GM23338 (cell line): ENCODE data around the gene LARGE1. TPM values are rescaled to one million over a fixed set of nuclear protein-coding genes. Genes with fewer than 3 reads are reported as not detected.
"Not testable (repeated sequence)": the region's sequence is repeated elsewhere in the genome, so short reads cannot be mapped to it uniquely, and the experiment has no call there.

ENCODE experiments used
- ATAC-seq: fragments of 200-7000 bp; cut with Tn5 transposase; 3 replicates; pipeline ENCODE4 v1.9.1; 2020
- DNase-seq: peaks from one replicate; pipeline ENCODE4 v3.0.0-alpha.2; 2015; ENCODE audit warnings: low spot score
- H2AFZ ChIP-seq: fragments of 200-600 bp; sonication (generic); 2 replicates; pipeline ENCODE4 v1.8.0; 2016; ENCODE audit warnings: antibody characterized with exemption, mild to moderate bottlenecking, moderate library complexity
- H3F3A ChIP-seq: fragments of 200-600 bp; sonication (generic); replicated peaks from 2 replicates; pipeline ENCODE4 v1.8.0; 2017; ENCODE audit warnings: antibody characterized with exemption, mixed run types, low read depth
- H3K27ac ChIP-seq: fragments of 200-600 bp; sonication (generic); 2 replicates; pipeline ENCODE4 v1.6.1; 2016; ENCODE audit warnings: low read depth
- H3K27me3 ChIP-seq: fragments of 200-600 bp; sonication (generic); 2 replicates; pipeline ENCODE4 v1.8.0; 2016; ENCODE audit warnings: mild to moderate bottlenecking, mixed run types, moderate library complexity; ENCODE audit not compliant: insufficient read depth
- H3K36me3 ChIP-seq: fragments of 200-600 bp; sonication (generic); 2 replicates; pipeline ENCODE4 v1.8.0; 2016; ENCODE audit warnings: mild to moderate bottlenecking; ENCODE audit not compliant: insufficient read depth
- H3K4me1 ChIP-seq: fragments of 200-600 bp; sonication (generic); 2 replicates; pipeline ENCODE4 v1.8.0; 2016; ENCODE audit warnings: mild to moderate bottlenecking, moderate library complexity; ENCODE audit not compliant: insufficient read depth
- H3K4me2 ChIP-seq: fragments of 200-600 bp; sonication (generic); 2 replicates; pipeline ENCODE4 v1.7.1; 2017; ENCODE audit warnings: mixed run types
- H3K4me3 ChIP-seq: fragments of 200-600 bp; sonication (generic); 2 replicates; pipeline ENCODE4 v1.6.1; 2016; ENCODE audit warnings: mixed run types
- H3K79me2 ChIP-seq: fragments of 200-600 bp; sonication (generic); replicated peaks from 2 replicates; pipeline ENCODE4 v1.8.0; 2017; ENCODE audit warnings: mild to moderate bottlenecking; ENCODE audit not compliant: insufficient read depth
- H3K9me2 ChIP-seq: fragments of 200-600 bp; sonication (generic); 2 replicates; pipeline ENCODE4 v1.8.0; 2017; ENCODE audit not compliant: insufficient read depth
- H4K20me1 ChIP-seq: fragments of 200-600 bp; sonication (generic); replicated peaks from 2 replicates; pipeline ENCODE4 v1.8.0; 2017; ENCODE audit warnings: mild to moderate bottlenecking; ENCODE audit not compliant: insufficient read depth
- H3K27ac Mint-ChIP-seq: 2 replicates; pipeline ENCODE4 v1.8.0; 2020; ENCODE audit warnings: inconsistent platforms, mild to moderate bottlenecking, moderate library complexity, mixed read lengths
- H3K27me3 Mint-ChIP-seq: 3 replicates; pipeline ENCODE4 v1.8.0; 2022; ENCODE audit warnings: low read depth, mild to moderate bottlenecking, moderate library complexity, mixed read lengths, inconsistent platforms; ENCODE audit not compliant: insufficient read depth, poor library complexity
- H3K36me3 Mint-ChIP-seq: 3 replicates; pipeline ENCODE4 v1.8.0; 2021; ENCODE audit warnings: low read depth, mild to moderate bottlenecking, inconsistent platforms, moderate library complexity, mixed read lengths
- H3K4me1 Mint-ChIP-seq: 3 replicates; pipeline ENCODE4 v1.8.0; 2020; ENCODE audit warnings: mild to moderate bottlenecking, inconsistent platforms, mixed read lengths
- H3K4me3 Mint-ChIP-seq: 3 replicates; pipeline ENCODE4 v1.8.0; 2021; ENCODE audit warnings: moderate library complexity, mild to moderate bottlenecking, inconsistent platforms, mixed read lengths
- H3K9me3 Mint-ChIP-seq: 3 replicates; pipeline ENCODE4 v1.8.0; 2020; ENCODE audit warnings: moderate library complexity, mild to moderate bottlenecking, inconsistent platforms, mixed read lengths
- CREB1 ChIP-seq: fragments of 250-450 bp; sonication (Bioruptor Pico); IDR thresholded peaks from 2 replicates; pipeline ENCODE4 v1.5.0; 2020; ENCODE audit warnings: low read depth, mild to moderate bottlenecking, moderate library complexity
- EZH2 ChIP-seq: fragments of 200-600 bp; sonication (generic); IDR thresholded peaks from one replicate; pipeline ENCODE4 v1.8.0; 2017; ENCODE audit warnings: antibody characterized with exemption, mild to moderate bottlenecking, low read depth; ENCODE audit not compliant: unreplicated experiment
- JUNB ChIP-seq: IDR thresholded peaks from one replicate; pipeline ENCODE4 v1.6.1; 2016; ENCODE audit warnings: antibody characterized with exemption; ENCODE audit not compliant: unreplicated experiment
- NANOG ChIP-seq: IDR thresholded peaks from 2 replicates; pipeline ENCODE4 v1.6.1; 2016; ENCODE audit warnings: antibody characterized with exemption, borderline replicate concordance
- POLR2AphosphoS5 ChIP-seq: IDR thresholded peaks from 2 replicates; pipeline ENCODE4 v1.6.1; 2016; ENCODE audit warnings: antibody characterized with exemption, low read depth
- STAT1 ChIP-seq: IDR thresholded peaks from one replicate; pipeline ENCODE4 v1.6.1; 2016; ENCODE audit warnings: antibody characterized with exemption; ENCODE audit not compliant: unreplicated experiment
- ZNF114 ChIP-seq: fragments of 250-450 bp; sonication (Bioruptor Pico); IDR thresholded peaks from 2 replicates; pipeline ENCODE4 v1.5.0; 2020; ENCODE audit warnings: mild to moderate bottlenecking, moderate library complexity
- ZNF331 ChIP-seq: fragments of 250-450 bp; sonication (Bioruptor Pico); IDR thresholded peaks from 2 replicates; pipeline ENCODE4 v1.5.0; 2020; ENCODE audit warnings: low read depth, mild to moderate bottlenecking, moderate library complexity
- polyA plus RNA-seq: library from polyadenylated mRNA; unstranded; fragments of >200 nt; fragmentation: Nextera tagmentation; extraction: Ambion mirVana; gene quantifications from 2 replicates; pipeline ENCODE4 v1.2.1, GENCODE V29; 2016
- total RNA-seq: library from RNA; depleted of rRNA; stranded (reverse); fragments of >200 nt; shearing (Covaris generic); gene quantifications from 2 replicates; pipeline ENCODE4 v1.2.3, GENCODE V29; 2014
- TF ChIP-seq, protein P1 (sequence below): fragments of 250-450 bp; sonication (Bioruptor Pico); IDR thresholded peaks from 2 replicates; pipeline ENCODE4 v1.5.0; 2020; ENCODE audit warnings: mild to moderate bottlenecking, moderate library complexity
- TF ChIP-seq, protein P2 (sequence below): IDR thresholded peaks from one replicate; pipeline ENCODE4 v1.6.1; 2018; ENCODE audit warnings: antibody characterized with exemption; ENCODE audit not compliant: unreplicated experiment
- TF ChIP-seq, protein P3 (sequence below): IDR thresholded peaks from 2 replicates; pipeline ENCODE4 v1.6.1; 2016; ENCODE audit warnings: antibody characterized with exemption

LARGE1 gene
- total and polyA plus RNA-seq, 2 experiments from 2014 or later, result 12.8 to 75.6 TPM

DNA sequence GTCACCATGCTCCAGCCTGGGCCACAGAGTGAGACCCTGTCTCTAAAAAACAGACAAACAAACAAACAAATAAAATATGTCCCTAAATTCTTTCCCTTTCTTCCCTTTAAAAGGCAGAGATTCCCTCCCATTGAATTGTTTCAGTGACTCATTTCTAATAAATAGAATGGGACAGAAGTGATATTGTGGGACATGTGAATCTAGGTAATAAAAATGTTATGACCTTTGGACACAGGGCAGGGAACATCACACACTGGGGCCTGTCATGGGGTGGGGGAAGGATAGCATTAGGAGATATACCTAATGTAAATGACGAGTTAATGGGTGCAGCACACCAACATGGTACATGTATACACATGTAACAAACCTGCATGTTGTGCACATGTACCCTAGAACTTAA is 459.0 kb downstream of the LARGE1 start:
- not testable (repeated sequence) for H3K9me2 ChIP-seq, H3K4me3 Mint-ChIP-seq

DNA sequence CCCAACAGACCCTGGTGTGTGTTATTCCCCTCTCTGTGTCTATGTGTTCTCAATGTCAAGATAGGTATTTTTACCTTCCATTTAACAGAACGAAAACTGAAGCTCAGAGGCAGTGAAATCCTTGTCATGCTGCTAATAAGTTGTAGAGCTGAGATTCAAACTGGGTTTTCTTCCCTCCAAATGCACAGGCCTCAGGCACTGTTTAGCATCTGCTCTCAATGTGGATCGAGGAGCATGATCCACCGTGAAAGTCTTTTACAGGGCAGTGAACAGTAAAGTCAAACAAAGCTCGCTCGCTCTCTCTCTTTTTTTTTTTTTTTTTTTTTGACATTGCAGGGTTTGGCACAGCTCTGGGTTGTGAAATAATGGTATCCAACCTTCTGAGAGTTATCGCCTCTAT is 461.1 kb downstream of the LARGE1 start:
- peaks cover 3% of the 10 kb centered on the region; the same call in 1 of the 2 replicates for H3K79me2 ChIP-seq
- H4K20me1 ChIP-seq, result peaks cover 22% of the 10 kb centered on the region
- H3K9me3 Mint-ChIP-seq, result peaks cover 10% of the 10 kb centered on the region; the same call in 2 of the 3 replicates
- H2AFZ ChIP-seq, result no peak overlapping the region
- H3K4me2 ChIP-seq, result no peak overlapping the region
- no peak overlapping the region for H3K27ac ChIP-seq
- DNase-seq, result no peak
- no peaks in the 10 kb centered on the region for H3K9me2 ChIP-seq
- H3K4me3 Mint-ChIP-seq, result no peak overlapping the region
- peaks cover 10% of the 10 kb centered on the region for H3K36me3 Mint-ChIP-seq
- no peaks in the 10 kb centered on the region; the same call in 1 of the 2 replicates for H3K36me3 ChIP-seq
- ATAC-seq, result no peak
- no peak overlapping the region for H3K27ac Mint-ChIP-seq
- no peaks in the 10 kb centered on the region for H3K4me1 Mint-ChIP-seq
- H3K27me3 ChIP-seq, result no peaks in the 10 kb centered on the region
- no peak overlapping the region for H3K4me3 ChIP-seq
- H3F3A ChIP-seq, result no peaks in the 10 kb centered on the region
- no peaks in the 10 kb centered on the region for H3K4me1 ChIP-seq
- H3K27me3 Mint-ChIP-seq, result no peaks in the 10 kb centered on the region
- TF ChIP-seq STAT1 (no peak), NANOG (no peak), ZNF114 (CRISPR knock-in tag) (no peak), POLR2AphosphoS5 (no peak), EZH2 (no peak), ZNF331 (no peak), JUNB (no peak), CREB1 (no peak)
- TF ChIP-seq, protein P1, sequence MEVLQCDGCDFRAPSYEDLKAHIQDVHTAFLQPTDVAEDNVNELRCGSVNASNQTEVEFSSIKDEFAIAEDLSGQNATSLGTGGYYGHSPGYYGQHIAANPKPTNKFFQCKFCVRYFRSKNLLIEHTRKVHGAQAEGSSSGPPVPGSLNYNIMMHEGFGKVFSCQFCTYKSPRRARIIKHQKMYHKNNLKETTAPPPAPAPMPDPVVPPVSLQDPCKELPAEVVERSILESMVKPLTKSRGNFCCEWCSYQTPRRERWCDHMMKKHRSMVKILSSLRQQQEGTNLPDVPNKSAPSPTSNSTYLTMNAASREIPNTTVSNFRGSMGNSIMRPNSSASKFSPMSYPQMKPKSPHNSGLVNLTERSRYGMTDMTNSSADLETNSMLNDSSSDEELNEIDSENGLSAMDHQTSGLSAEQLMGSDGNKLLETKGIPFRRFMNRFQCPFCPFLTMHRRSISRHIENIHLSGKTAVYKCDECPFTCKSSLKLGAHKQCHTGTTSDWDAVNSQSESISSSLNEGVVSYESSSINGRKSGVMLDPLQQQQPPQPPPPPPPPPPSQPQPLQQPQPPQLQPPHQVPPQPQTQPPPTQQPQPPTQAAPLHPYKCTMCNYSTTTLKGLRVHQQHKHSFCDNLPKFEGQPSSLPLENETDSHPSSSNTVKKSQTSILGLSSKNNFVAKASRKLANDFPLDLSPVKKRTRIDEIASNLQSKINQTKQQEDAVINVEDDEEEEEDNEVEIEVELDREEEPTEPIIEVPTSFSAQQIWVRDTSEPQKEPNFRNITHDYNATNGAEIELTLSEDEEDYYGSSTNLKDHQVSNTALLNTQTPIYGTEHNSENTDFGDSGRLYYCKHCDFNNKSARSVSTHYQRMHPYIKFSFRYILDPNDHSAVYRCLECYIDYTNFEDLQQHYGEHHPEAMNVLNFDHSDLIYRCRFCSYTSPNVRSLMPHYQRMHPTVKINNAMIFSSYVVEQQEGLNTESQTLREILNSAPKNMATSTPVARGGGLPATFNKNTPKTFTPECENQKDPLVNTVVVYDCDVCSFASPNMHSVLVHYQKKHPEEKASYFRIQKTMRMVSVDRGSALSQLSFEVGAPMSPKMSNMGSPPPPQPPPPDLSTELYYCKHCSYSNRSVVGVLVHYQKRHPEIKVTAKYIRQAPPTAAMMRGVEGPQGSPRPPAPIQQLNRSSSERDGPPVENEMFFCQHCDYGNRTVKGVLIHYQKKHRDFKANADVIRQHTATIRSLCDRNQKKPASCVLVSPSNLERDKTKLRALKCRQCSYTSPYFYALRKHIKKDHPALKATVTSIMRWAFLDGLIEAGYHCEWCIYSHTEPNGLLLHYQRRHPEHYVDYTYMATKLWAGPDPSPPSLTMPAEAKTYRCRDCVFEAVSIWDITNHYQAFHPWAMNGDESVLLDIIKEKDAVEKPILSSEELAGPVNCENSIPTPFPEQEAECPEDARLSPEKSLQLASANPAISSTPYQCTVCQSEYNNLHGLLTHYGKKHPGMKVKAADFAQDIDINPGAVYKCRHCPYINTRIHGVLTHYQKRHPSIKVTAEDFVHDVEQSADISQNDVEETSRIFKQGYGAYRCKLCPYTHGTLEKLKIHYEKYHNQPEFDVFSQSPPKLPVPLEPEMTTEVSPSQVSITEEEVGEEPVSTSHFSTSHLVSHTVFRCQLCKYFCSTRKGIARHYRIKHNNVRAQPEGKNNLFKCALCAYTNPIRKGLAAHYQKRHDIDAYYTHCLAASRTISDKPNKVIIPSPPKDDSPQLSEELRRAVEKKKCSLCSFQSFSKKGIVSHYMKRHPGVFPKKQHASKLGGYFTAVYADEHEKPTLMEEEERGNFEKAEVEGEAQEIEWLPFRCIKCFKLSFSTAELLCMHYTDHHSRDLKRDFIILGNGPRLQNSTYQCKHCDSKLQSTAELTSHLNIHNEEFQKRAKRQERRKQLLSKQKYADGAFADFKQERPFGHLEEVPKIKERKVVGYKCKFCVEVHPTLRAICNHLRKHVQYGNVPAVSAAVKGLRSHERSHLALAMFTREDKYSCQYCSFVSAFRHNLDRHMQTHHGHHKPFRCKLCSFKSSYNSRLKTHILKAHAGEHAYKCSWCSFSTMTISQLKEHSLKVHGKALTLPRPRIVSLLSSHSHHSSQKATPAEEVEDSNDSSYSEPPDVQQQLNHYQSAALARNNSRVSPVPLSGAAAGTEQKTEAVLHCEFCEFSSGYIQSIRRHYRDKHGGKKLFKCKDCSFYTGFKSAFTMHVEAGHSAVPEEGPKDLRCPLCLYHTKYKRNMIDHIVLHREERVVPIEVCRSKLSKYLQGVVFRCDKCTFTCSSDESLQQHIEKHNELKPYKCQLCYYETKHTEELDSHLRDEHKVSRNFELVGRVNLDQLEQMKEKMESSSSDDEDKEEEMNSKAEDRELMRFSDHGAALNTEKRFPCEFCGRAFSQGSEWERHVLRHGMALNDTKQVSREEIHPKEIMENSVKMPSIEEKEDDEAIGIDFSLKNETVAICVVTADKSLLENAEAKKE (CRISPR knock-in tag), result no peak
- TF ChIP-seq, protein P2, sequence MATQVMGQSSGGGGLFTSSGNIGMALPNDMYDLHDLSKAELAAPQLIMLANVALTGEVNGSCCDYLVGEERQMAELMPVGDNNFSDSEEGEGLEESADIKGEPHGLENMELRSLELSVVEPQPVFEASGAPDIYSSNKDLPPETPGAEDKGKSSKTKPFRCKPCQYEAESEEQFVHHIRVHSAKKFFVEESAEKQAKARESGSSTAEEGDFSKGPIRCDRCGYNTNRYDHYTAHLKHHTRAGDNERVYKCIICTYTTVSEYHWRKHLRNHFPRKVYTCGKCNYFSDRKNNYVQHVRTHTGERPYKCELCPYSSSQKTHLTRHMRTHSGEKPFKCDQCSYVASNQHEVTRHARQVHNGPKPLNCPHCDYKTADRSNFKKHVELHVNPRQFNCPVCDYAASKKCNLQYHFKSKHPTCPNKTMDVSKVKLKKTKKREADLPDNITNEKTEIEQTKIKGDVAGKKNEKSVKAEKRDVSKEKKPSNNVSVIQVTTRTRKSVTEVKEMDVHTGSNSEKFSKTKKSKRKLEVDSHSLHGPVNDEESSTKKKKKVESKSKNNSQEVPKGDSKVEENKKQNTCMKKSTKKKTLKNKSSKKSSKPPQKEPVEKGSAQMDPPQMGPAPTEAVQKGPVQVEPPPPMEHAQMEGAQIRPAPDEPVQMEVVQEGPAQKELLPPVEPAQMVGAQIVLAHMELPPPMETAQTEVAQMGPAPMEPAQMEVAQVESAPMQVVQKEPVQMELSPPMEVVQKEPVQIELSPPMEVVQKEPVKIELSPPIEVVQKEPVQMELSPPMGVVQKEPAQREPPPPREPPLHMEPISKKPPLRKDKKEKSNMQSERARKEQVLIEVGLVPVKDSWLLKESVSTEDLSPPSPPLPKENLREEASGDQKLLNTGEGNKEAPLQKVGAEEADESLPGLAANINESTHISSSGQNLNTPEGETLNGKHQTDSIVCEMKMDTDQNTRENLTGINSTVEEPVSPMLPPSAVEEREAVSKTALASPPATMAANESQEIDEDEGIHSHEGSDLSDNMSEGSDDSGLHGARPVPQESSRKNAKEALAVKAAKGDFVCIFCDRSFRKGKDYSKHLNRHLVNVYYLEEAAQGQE, result no peak
- TF ChIP-seq, protein P3, sequence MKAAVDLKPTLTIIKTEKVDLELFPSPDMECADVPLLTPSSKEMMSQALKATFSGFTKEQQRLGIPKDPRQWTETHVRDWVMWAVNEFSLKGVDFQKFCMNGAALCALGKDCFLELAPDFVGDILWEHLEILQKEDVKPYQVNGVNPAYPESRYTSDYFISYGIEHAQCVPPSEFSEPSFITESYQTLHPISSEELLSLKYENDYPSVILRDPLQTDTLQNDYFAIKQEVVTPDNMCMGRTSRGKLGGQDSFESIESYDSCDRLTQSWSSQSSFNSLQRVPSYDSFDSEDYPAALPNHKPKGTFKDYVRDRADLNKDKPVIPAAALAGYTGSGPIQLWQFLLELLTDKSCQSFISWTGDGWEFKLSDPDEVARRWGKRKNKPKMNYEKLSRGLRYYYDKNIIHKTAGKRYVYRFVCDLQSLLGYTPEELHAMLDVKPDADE, result no peak

More for the DNA sequence above, 459.0 kb downstream of the LARGE1 start:
- H3K36me3 Mint-ChIP-seq, H2AFZ ChIP-seq, H3K79me2 ChIP-seq, H3K9me3 Mint-ChIP-seq, H3K27me3 ChIP-seq, H3K4me1 Mint-ChIP-seq, ATAC-seq, H3K36me3 ChIP-seq, H3F3A ChIP-seq, DNase-seq, H3K27ac ChIP-seq, H3K27me3 Mint-ChIP-seq, H3K27ac Mint-ChIP-seq, H3K4me1 ChIP-seq, H3K4me3 ChIP-seq, H3K4me2 ChIP-seq: not testable (repeated sequence)
- H4K20me1 ChIP-seq, result peaks cover 29% of the 10 kb centered on the region
